ENCODE data around the gene OR51D1.

GRCh38 chr11:4637662-4638047, 378 bp downstream of the OR51D1 start:
- TF ChIP-seq SP1 (IDR thresholded peaks at IDR 0.05) (no peak), CTCF (IDR thresholded peaks at IDR 0.05; ENCODE audit: low read depth, low read length, missing input control) (no peak), ZBTB33 (IDR thresholded peaks at IDR 0.05) (no peak), RAD21 (IDR thresholded peaks at IDR 0.05) (no peak), TAF1 (conservative IDR thresholded peaks at IDR 0.05) (no peak)
